NCI-H2196 treated with DMSO at 0.1 percent for 48 hours (cell line): ENCODE measurements around the gene NDUFA3.
"Not testable (repeated sequence)": the region's sequence is repeated elsewhere in the genome, so short reads cannot be mapped to it uniquely, and the experiment has no call there.

Source experiments
- DNase-seq: peaks from one replicate; lab custom pipeline; 2025; ENCODE audit not compliant: unreplicated experiment; lab: John Stamatoyannopoulos, UW

The NDUFA3 gene

GRCh38 chr19:54102421-54103169 is at the start of gene NDUFA3:
TSS of gene NDUFA3 (plus strand) at chr19:54102855. CDS start at chr19:54102879, 24 bp downstream.
- peak; percentile 92 for DNase-seq

- DNase-seq: no peak
These were observed 40.0 kb upstream of the NDUFA3 start for GRCh38 chr19:54062643-54063042.

- no peak for DNase-seq
These were observed 39.1 kb upstream of the NDUFA3 start, which contains the start of gene VSTM1 for GRCh38 chr19:54063350-54064116. TSS of gene VSTM1 (minus strand) at chr19:54063897. CDS start at chr19:54063777, 120 bp downstream.

GRCh38 chr19:54069470-54069869 is 33.2 kb upstream of the NDUFA3 start:
- DNase-seq: no peak

- DNase-seq: no peak
These were observed 28.8 kb upstream of the NDUFA3 start for GRCh38 chr19:54073829-54074228.

- DNase-seq: no peak
These were observed 27.8 kb upstream of the NDUFA3 start for GRCh38 chr19:54074851-54075250.

GRCh38 chr19:54077334-54077733 is 25.3 kb upstream of the NDUFA3 start:
- no peak for DNase-seq

GRCh38 chr19:54081032-54081431 is 21.6 kb upstream of the NDUFA3 start, which contains the start of gene TARM1:
TSS of gene TARM1 (minus strand) at chr19:54081365. CDS start at chr19:54081340, 25 bp downstream.
- no peak for DNase-seq

GRCh38 chr19:54084410-54084809 is 18.2 kb upstream of the NDUFA3 start:
- DNase-seq: no peak

- no peak for DNase-seq
These were observed 8.1 kb upstream of the NDUFA3 start for GRCh38 chr19:54094426-54095000.

- no peak for DNase-seq
These were observed 7.4 kb upstream of the NDUFA3 start for GRCh38 chr19:54095136-54095858.

- not testable (repeated sequence) for DNase-seq
These were observed 6.6 kb upstream of the NDUFA3 start for GRCh38 chr19:54095859-54096616.

GRCh38 chr19:54096617-54097106 is 6.0 kb upstream of the NDUFA3 start:
- no peak for DNase-seq

- DNase-seq: no peak
These were observed 3.3 kb upstream of the NDUFA3 start for GRCh38 chr19:54099190-54099902.

- DNase-seq: not testable (repeated sequence)
These were observed 2.8 kb upstream of the NDUFA3 start for GRCh38 chr19:54099903-54100255.

- no peak for DNase-seq
These were observed 2.1 kb upstream of the NDUFA3 start, which contains the start of gene OSCAR for GRCh38 chr19:54100561-54100960. TSS of gene OSCAR (minus strand) at chr19:54100803. CDS start at chr19:54100792, 11 bp downstream.

- no peak for DNase-seq
These were observed 2.5 kb downstream of the NDUFA3 start for GRCh38 chr19:54104998-54105715.

GRCh38 chr19:54105796-54106195 is 3.1 kb downstream of the NDUFA3 start:
- DNase-seq: no peak

GRCh38 chr19:54106716-54107115 is 4.1 kb downstream of the NDUFA3 start:
- DNase-seq: no peak
